Ectodermal cell (in vitro differentiated cells): ENCODE data around the gene HSD3B7.

Experiments
- H3K27ac ChIP-seq: 2 replicates; pipeline ENCODE4 v1.7.0; 2013; ENCODE audit warnings: mild to moderate bottlenecking, low read depth, low read length; ENCODE audit not compliant: insufficient read depth, poor library complexity, severe bottlenecking
- H3K27me3 ChIP-seq: 2 replicates; pipeline ENCODE4 v1.7.0; 2013; ENCODE audit warnings: mild to moderate bottlenecking, low read length; ENCODE audit not compliant: insufficient read depth, control insufficient read depth, poor library complexity, severe bottlenecking
- H3K36me3 ChIP-seq: one replicate; pipeline ENCODE4 v1.7.0; 2013; ENCODE audit warnings: low read length; ENCODE audit not compliant: control insufficient read depth, insufficient read depth
- H3K4me1 ChIP-seq: one replicate; pipeline ENCODE4 v1.7.0; 2013; ENCODE audit warnings: low read length; ENCODE audit not compliant: control insufficient read depth, insufficient read depth
- H3K4me3 ChIP-seq: 2 replicates; pipeline ENCODE4 v1.7.0; 2013; ENCODE audit warnings: low read depth, low read length, control low read depth; ENCODE audit not compliant: insufficient read depth
- H3K9me3 ChIP-seq: 2 replicates; pipeline ENCODE4 v1.7.0; 2013; ENCODE audit warnings: mild to moderate bottlenecking, low read length, moderate library complexity; ENCODE audit not compliant: control insufficient read depth
- WGBS, 2 experiments: methylation state at CpG; one replicate each; pipeline ENCODE4 v1.1.7; 2013; ENCODE audit warnings: missing lambda C conversion rate in 2 of 2; 5-methylcytosine and 5-hydroxymethylcytosine counted together

The HSD3B7 gene

GRCh38 chr16:30983289-30983889 lies 1.6 kb upstream of the HSD3B7 start:
- H3K4me3 ChIP-seq = no peak overlapping the region
- peaks cover 7% of the 10 kb centered on the region for H3K4me1 ChIP-seq
- H3K27me3 ChIP-seq = no peaks in the 10 kb centered on the region
- peaks cover 21% of the 10 kb centered on the region for H3K36me3 ChIP-seq
- no peak overlapping the region for H3K27ac ChIP-seq
- H3K9me3 ChIP-seq = no peaks in the 10 kb centered on the region
- WGBS, 2 experiments = 94 to 96% methylated on average over 25 of the region's 25 CpGs

- no peak overlapping the region for H3K27ac ChIP-seq
- H3K36me3 ChIP-seq = peaks cover 21% of the 10 kb centered on the region
- H3K4me3 ChIP-seq = no peak overlapping the region
- no peaks in the 10 kb centered on the region for H3K27me3 ChIP-seq
- no peaks in the 10 kb centered on the region for H3K9me3 ChIP-seq
- H3K4me1 ChIP-seq = peaks cover 7% of the 10 kb centered on the region
- WGBS, 2 experiments = 95 to 96% methylated on average over 14 of the region's 14 CpGs
Observed at GRCh38 chr16:30983898-30984610, 953 bp upstream of the HSD3B7 start.

GRCh38 chr16:30985401-30986128 lies 558 bp downstream of the HSD3B7 start:
- H3K4me1 ChIP-seq = peaks cover 7% of the 10 kb centered on the region
- no peak overlapping the region for H3K27ac ChIP-seq
- peaks cover 14% of the 10 kb centered on the region for H3K36me3 ChIP-seq
- H3K27me3 ChIP-seq = no peaks in the 10 kb centered on the region
- no peaks in the 10 kb centered on the region for H3K9me3 ChIP-seq
- 83 to 85% methylated on average over 19 of the region's 20 CpGs for WGBS, 2 experiments
- no peak overlapping the region for H3K4me3 ChIP-seq

- Histone ChIP-seq H3K36me3 (peaks cover 7% of the 10 kb centered on the region), H3K4me1 (peaks cover 7% of the 10 kb centered on the region), H3K27ac (no peak overlapping the region), H3K9me3 (no peaks in the 10 kb centered on the region), H3K27me3 (no peaks in the 10 kb centered on the region), H3K4me3 (no peak overlapping the region)
- 94 to 96% methylated on average over 29 of the region's 29 CpGs for WGBS, 2 experiments
Observed at GRCh38 chr16:30986129-30986991, 1.4 kb downstream of the HSD3B7 start.

GRCh38 chr16:30987581-30988190 lies 2.7 kb downstream of the HSD3B7 start:
- H3K27me3 ChIP-seq = no peaks in the 10 kb centered on the region
- no peak overlapping the region for H3K4me3 ChIP-seq
- H3K9me3 ChIP-seq = no peaks in the 10 kb centered on the region
- H3K36me3 ChIP-seq = peaks cover 4% of the 10 kb centered on the region
- peaks cover 7% of the 10 kb centered on the region for H3K4me1 ChIP-seq
- H3K27ac ChIP-seq = no peak overlapping the region
- WGBS, 2 experiments = 94% methylated on average over 30 of the region's 30 CpGs

GRCh38 chr16:30989469-30990047 lies 4.6 kb downstream of the HSD3B7 start:
- WGBS, 2 experiments = 93 to 94% methylated on average over 23 of the region's 23 CpGs
- H3K9me3 ChIP-seq = no peaks in the 10 kb centered on the region
- H3K27me3 ChIP-seq = no peaks in the 10 kb centered on the region
- H3K27ac ChIP-seq = no peak overlapping the region
- H3K36me3 ChIP-seq = no peaks in the 10 kb centered on the region
- peaks cover 7% of the 10 kb centered on the region for H3K4me1 ChIP-seq
- no peak overlapping the region for H3K4me3 ChIP-seq

- H3K4me3 ChIP-seq = no peak overlapping the region
- H3K4me1 ChIP-seq = peaks cover 6% of the 10 kb centered on the region
- H3K27ac ChIP-seq = no peak overlapping the region
- no peaks in the 10 kb centered on the region for H3K36me3 ChIP-seq
- 87 to 91% methylated on average over 12 of the region's 12 CpGs for WGBS, 2 experiments
- no peaks in the 10 kb centered on the region for H3K9me3 ChIP-seq
- no peaks in the 10 kb centered on the region for H3K27me3 ChIP-seq
Observed at GRCh38 chr16:30990105-30990504, 5.1 kb downstream of the HSD3B7 start.

- Histone ChIP-seq H3K27ac (no peak overlapping the region), H3K27me3 (peaks cover 3% of the 10 kb centered on the region), H3K36me3 (no peaks in the 10 kb centered on the region), H3K9me3 (no peaks in the 10 kb centered on the region), H3K4me1 (no peaks in the 10 kb centered on the region), H3K4me3 (no peak overlapping the region)
- 79% methylated on average over 8 of the region's 8 CpGs for WGBS, 2 experiments
Observed at GRCh38 chr16:30991052-30991451, 6.0 kb downstream of the HSD3B7 start.

GRCh38 chr16:30992276-30992780 lies 7.3 kb downstream of the HSD3B7 start:
- H3K36me3 ChIP-seq = no peaks in the 10 kb centered on the region
- no peaks in the 10 kb centered on the region for H3K9me3 ChIP-seq
- H3K4me1 ChIP-seq = peaks cover 8% of the 10 kb centered on the region
- WGBS, 2 experiments = 94 to 95% methylated on average over 20 to 21 of the region's 21 CpGs
- H3K4me3 ChIP-seq = no peak overlapping the region
- H3K27ac ChIP-seq = no peak overlapping the region
- peaks cover 16% of the 10 kb centered on the region for H3K27me3 ChIP-seq
